Osteocyte (in vitro differentiated cells): ENCODE data around the gene TRMT5. TPM values are rescaled to one million over a fixed set of nuclear protein-coding genes. Genes with fewer than 3 reads are reported as not detected.

ENCODE experiments used
- DNase-seq: peaks from one replicate; pipeline ENCODE4 v3.0.0; 2021; ENCODE audit warnings: mixed read lengths; ENCODE audit not compliant: unreplicated experiment; ENCODE audit errors: extremely low spot score
- H3K27ac Mint-ChIP-seq: one replicate; pipeline ENCODE4 v1.8.0; 2021; ENCODE audit warnings: mild to moderate bottlenecking, mixed read lengths; ENCODE audit not compliant: unreplicated experiment
- H3K27me3 Mint-ChIP-seq: one replicate; pipeline ENCODE4 v1.8.0; 2021; ENCODE audit warnings: mixed read lengths; ENCODE audit not compliant: unreplicated experiment
- H3K36me3 Mint-ChIP-seq: one replicate; pipeline ENCODE4 v1.8.0; 2021; ENCODE audit warnings: mixed read lengths; ENCODE audit not compliant: unreplicated experiment
- H3K4me1 Mint-ChIP-seq: one replicate; pipeline ENCODE4 v1.8.0; 2021; ENCODE audit warnings: mixed read lengths; ENCODE audit not compliant: unreplicated experiment
- H3K4me3 Mint-ChIP-seq: one replicate; pipeline ENCODE4 v1.8.0; 2021; ENCODE audit warnings: mild to moderate bottlenecking, moderate library complexity, mixed read lengths; ENCODE audit not compliant: unreplicated experiment
- H3K9me3 Mint-ChIP-seq: one replicate; pipeline ENCODE4 v1.8.0; 2021; ENCODE audit warnings: mixed read lengths; ENCODE audit not compliant: unreplicated experiment
- CTCF ChIP-seq: fragments of 200-600 bp; sonication (generic); IDR thresholded peaks from 2 replicates; pipeline ENCODE4 v1.5.0; 2021; ENCODE audit warnings: antibody characterized with exemption, mild to moderate bottlenecking, moderate library complexity
- total RNA-seq: library from RNA; stranded (reverse); gene quantifications from 2 replicates; pipeline ENCODE4 v1.2.1, GENCODE V29; 2021

The TRMT5 gene
- total RNA-seq, 1 donor from 2014 or later = 17.0 TPM

DNA sequence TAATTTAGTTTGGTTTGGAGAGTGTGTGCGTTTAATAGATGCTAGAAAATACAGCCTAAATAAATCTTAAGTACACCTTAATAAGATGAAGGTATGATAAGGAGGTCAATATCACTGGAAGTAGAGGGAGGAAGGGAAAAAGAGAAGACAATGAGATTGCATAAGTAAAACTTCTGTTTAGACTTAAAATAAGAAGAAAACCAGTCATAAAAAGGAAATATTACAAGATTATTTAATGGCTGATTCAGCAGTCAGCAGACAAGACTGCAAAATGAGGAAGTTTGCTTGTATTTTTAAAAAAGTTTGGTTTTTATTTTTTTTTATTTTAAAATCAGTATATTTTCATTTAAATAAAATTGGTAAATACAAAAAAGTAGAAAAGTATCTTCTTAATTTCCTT is 3.3 kb upstream of the TRMT5 start:
- H3K27me3 Mint-ChIP-seq = no peaks in the 10 kb centered on the region
- no peak overlapping the region for H3K27ac Mint-ChIP-seq
- no peak for DNase-seq
- peaks cover 29% of the 10 kb centered on the region for H3K4me1 Mint-ChIP-seq
- peaks cover 34% of the 10 kb centered on the region for H3K36me3 Mint-ChIP-seq
- H3K9me3 Mint-ChIP-seq = no peaks in the 10 kb centered on the region
- H3K4me3 Mint-ChIP-seq = peak overlapping the region; percentile 16
- TF ChIP-seq CTCF = no peak

- Mint-ChIP-seq H3K27ac (no peak overlapping the region), H3K27me3 (no peaks in the 10 kb centered on the region), H3K4me3 (no peak overlapping the region), H3K9me3 (no peaks in the 10 kb centered on the region), H3K4me1 (peaks cover 44% of the 10 kb centered on the region), H3K36me3 (peaks cover 39% of the 10 kb centered on the region)
- TF ChIP-seq CTCF = no peak
- DNase-seq = no peak
These were observed 965 bp upstream of the TRMT5 start for GRCh38 chr14:60981633-60982455.

DNA sequence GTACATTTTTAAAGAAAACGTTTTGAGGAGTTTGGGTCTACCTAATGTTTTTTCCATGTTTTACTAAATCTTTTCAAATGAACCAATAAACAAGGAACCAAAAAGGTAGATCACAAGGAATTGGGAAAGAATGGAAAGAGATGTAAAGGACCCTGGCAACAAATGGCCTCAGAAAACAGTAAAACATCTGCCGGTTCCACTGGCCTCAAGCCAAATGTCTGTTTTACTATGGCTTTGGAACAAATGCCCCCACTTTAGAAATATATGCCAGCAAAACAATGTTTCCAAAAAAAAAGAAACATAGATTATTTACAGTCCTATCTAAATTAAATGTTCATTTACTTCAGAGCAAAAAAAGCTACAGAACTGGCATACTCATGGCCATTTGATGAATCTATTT is 3.0 kb downstream of the TRMT5 start:
- Mint-ChIP-seq H3K36me3 (peaks cover 32% of the 10 kb centered on the region), H3K9me3 (no peaks in the 10 kb centered on the region), H3K27me3 (no peaks in the 10 kb centered on the region), H3K4me3 (no peak overlapping the region), H3K27ac (peak overlapping the region; percentile 74), H3K4me1 (peaks cover 22% of the 10 kb centered on the region)
- no peak for DNase-seq
- no peak for TF ChIP-seq CTCF

- TF ChIP-seq CTCF = no peak
These were observed 5.3 kb downstream of the TRMT5 start for GRCh38 chr14:60975551-60975950.

DNA sequence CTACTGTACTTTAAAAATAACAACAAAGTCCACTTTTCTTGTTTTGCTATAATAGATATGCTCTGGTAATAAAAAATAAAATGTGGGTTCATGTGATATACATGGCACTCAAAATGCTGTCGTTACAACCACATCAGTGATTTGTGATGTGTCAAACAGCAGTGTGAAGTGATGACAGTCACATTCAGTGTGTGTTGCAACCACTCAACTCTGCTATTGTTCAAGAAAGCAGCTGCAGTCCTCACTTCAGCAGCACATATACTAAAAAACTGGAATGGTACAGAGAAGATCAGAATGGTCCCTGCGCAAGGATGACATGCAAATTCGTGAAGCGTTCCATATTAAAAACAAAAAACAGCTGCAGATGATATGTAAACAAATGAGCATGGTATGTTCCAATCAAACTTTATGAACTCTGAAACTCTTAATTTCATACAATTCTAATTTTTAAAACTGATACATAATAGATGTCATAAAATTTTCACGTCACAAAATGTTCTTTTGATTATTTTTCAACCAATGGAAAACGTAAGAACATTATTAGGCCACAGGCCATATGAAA is 6.7 kb downstream of the TRMT5 start:
- Mint-ChIP-seq H3K4me3 (no peak overlapping the region), H3K27me3 (no peaks in the 10 kb centered on the region), H3K36me3 (peaks cover 44% of the 10 kb centered on the region), H3K27ac (no peak overlapping the region), H3K4me1 (peaks cover 31% of the 10 kb centered on the region), H3K9me3 (no peaks in the 10 kb centered on the region)
- no peak for DNase-seq
- no peak for TF ChIP-seq CTCF

More at GRCh38 chr14:60975551-60975950, 5.3 kb downstream of the TRMT5 start:
- Mint-ChIP-seq H3K4me1 (peaks cover 28% of the 10 kb centered on the region), H3K27ac (no peak overlapping the region), H3K9me3 (no peaks in the 10 kb centered on the region), H3K27me3 (no peaks in the 10 kb centered on the region), H3K4me3 (no peak overlapping the region), H3K36me3 (peaks cover 48% of the 10 kb centered on the region)
- DNase-seq = no peak
